ENCODE results near the gene NBEAL2. TPM values are rescaled to one million over a fixed set of nuclear protein-coding genes. Genes with fewer than 3 reads are reported as not detected.
A peak's percentile ranks its signal among the peaks of the same experiment; 100 is the strongest.

The NBEAL2 gene
- total and polyA plus RNA-seq, 2 of the 8 experiments (the other 6 are each of a cell fraction or from before 2014, with no cell fraction given) = 27.3 to 46.9 TPM

DNA sequence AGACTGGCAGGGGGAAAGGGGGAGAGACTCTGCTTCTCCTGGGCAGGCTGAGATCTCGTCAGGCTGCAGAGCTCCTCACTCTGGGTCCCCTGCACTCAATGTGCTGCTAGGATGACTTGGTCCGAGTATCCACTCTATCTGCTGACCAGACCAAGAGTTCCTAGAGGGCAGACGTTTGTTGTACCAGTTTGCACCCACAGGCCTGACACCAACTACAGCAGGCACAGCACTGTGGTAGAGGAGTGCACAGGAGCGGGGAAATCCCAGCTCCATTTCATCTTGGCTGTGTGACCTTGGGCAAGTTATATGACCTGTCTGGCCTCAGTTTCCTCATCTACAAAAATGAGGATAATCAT lies 31.9 kb upstream of the NBEAL2 start:
- Histone ChIP-seq H3K23me2 (ENCODE audit: low read depth, low read length) (no peaks in the 10 kb centered on the region; the same call in 1 of the 2 replicates), H3K79me2 (ENCODE audit: control insufficient read depth in 1 of 2, insufficient read depth in 2 of 2, low read length in 2 of 2) (peaks cover 18 to 96% of the 10 kb centered on the region in 2 experiments), H3K36me3 (ENCODE audit: control insufficient read depth in 2 of 4, insufficient read depth in 4 of 4, low read length in 3 of 4) (no peaks in the 10 kb centered on the region; a peak in 1 of 8 replicates), H2BK120ac (replicated peaks; ENCODE audit: low read depth, low read length) (no peak overlapping the region), H3K14ac (ENCODE audit: insufficient read length) (no peak overlapping the region), H2BK15ac (ENCODE audit: low read length) (no peak overlapping the region), H2BK12ac (ENCODE audit: low read depth, low read length) (no peak overlapping the region), H3K27ac (ENCODE audit: low read depth, low read length) (no peak overlapping the region), H3K4me3 (ENCODE audit: extremely low read depth in 1 of 4, insufficient read depth in 2 of 4, low read depth in 3 of 4, low read length in 4 of 4) (no peak overlapping the region), H3K79me1 (ENCODE audit: low read depth, low read length) (peaks cover 46% of the 10 kb centered on the region), H3K4me2 (ENCODE audit: insufficient read depth in 1 of 2, low read depth in 2 of 2, low read length in 2 of 2) (no peak overlapping the region), H4K8ac (ENCODE audit: extremely low read depth, insufficient read depth, low read length) (peak overlapping the region; percentile 52; the same call in 1 of the 2 replicates), H3K18ac (ENCODE audit: extremely low read depth, low read length) (no peak overlapping the region), H3K4me1 (replicated peaks in 1 of 4; ENCODE audit: control insufficient read depth in 3 of 4, insufficient read depth in 4 of 4, low read length in 3 of 4) (peaks cover 5 to 17% (median 12%) of the 10 kb centered on the region in 4 experiments), H2AK5ac (ENCODE audit: low read depth, low read length) (no peak overlapping the region), H3K23ac (ENCODE audit: insufficient read length) (no peak overlapping the region), H3K9me3 (ENCODE audit: insufficient read depth in 2 of 2, low read depth in 1 of 2, low read length in 1 of 2) (no peaks in the 10 kb centered on the region), H2BK5ac (ENCODE audit: low read depth, low read length) (no peak overlapping the region), H3K9ac (replicated peaks in 1 of 4; ENCODE audit: extremely low read depth in 1 of 4, low read depth in 3 of 4, low read length in 3 of 4) (no peak overlapping the region), H2AFZ (ENCODE audit: low read length) (no peak overlapping the region), H4K20me1 (replicated peaks in 1 of 2; ENCODE audit: control insufficient read depth in 1 of 2, insufficient read depth in 2 of 2, low read length in 2 of 2) (peaks cover 58 to 59% of the 10 kb centered on the region in 2 experiments), H4K5ac (ENCODE audit: insufficient read length, low read depth, low read length) (no peak overlapping the region), H3K4ac (replicated peaks; ENCODE audit: insufficient read length, low read depth, low read length) (no peak overlapping the region), H4K91ac (replicated peaks; ENCODE audit: insufficient read length, low read length) (no peak overlapping the region), H3K56ac (replicated peaks; ENCODE audit: insufficient read length, low read depth, low read length) (no peak overlapping the region), H3K27me3 (replicated peaks in 1 of 4; ENCODE audit: control insufficient read depth in 3 of 4, extremely low read depth in 1 of 4, insufficient read depth in 3 of 4, low read length in 3 of 4) (no peaks in the 10 kb centered on the region), H2BK20ac (ENCODE audit: low read length) (no peak overlapping the region)
- ChIA-PET CTCF (ENCODE audit: partially characterized antibody) (interaction anchor here (0.8 to 2.7 kb wide), 6 partner anchors 11 to 246 kb away, joined by 3 to 7 read pairs (median 4); no protein-coding TSS in a partner anchor), POLR2A (ENCODE audit: partially characterized antibody) (interaction anchor here (1.1 to 2.3 kb wide), 3 partner anchors 10 to 32 kb away, joined by 3 to 6 read pairs (median 3); partner anchors contain the start of genes CCDC12 and NBEAL2)
- FAIRE-seq (no peak), DNase-seq (ENCODE audit: low read depth in 1 of 2, low spot score in 2 of 2) (no peak)
- 91% methylated on average over 4 of the region's 4 CpGs; no CpG with 5 or more reads in 1 of the 2 experiments for WGBS, 2 experiments (ENCODE audit: extremely low coverage in 1 of 2, insufficient coverage in 1 of 2, insufficient read length in 1 of 2, insufficient replicate concordance in 2 of 2, low coverage in 1 of 2, low lambda C conversion rate in 2 of 2, missing lambda C conversion rate in 1 of 2)
- TF ChIP-seq USF2 (IDR thresholded peaks at IDR 0.05; ENCODE audit: low read length) (no peak), BACH1 (IDR thresholded peaks at IDR 0.05; ENCODE audit: low read length) (no peak), MAFK (IDR thresholded peaks at IDR 0.05; ENCODE audit: low read depth, low read length) (no peak), ZNF274 (IDR thresholded peaks at IDR 0.05; ENCODE audit: borderline replicate concordance, extremely low read depth, low read length) (no peak), CBX5 (IDR thresholded peaks at IDR 0.05; ENCODE audit: low read depth, low read length) (no peak), NANOG (IDR thresholded peaks at IDR 0.05; ENCODE audit: insufficient read depth, low read depth, low read length, poor library complexity, severe bottlenecking) (no peak), KDM4A (IDR thresholded peaks at IDR 0.05; ENCODE audit: low read depth, low read length, severe bottlenecking) (no peak), PHF8 (conservative IDR thresholded peaks at IDR 0.05; ENCODE audit: low read depth, low read length) (no peak), SUZ12 (IDR thresholded peaks at IDR 0.05; ENCODE audit: low read length) (no peak), TEAD4 (IDR thresholded peaks at IDR 0.05; ENCODE audit: low read depth, low read length) (no peak)
- TF ChIP-seq, protein P1, sequence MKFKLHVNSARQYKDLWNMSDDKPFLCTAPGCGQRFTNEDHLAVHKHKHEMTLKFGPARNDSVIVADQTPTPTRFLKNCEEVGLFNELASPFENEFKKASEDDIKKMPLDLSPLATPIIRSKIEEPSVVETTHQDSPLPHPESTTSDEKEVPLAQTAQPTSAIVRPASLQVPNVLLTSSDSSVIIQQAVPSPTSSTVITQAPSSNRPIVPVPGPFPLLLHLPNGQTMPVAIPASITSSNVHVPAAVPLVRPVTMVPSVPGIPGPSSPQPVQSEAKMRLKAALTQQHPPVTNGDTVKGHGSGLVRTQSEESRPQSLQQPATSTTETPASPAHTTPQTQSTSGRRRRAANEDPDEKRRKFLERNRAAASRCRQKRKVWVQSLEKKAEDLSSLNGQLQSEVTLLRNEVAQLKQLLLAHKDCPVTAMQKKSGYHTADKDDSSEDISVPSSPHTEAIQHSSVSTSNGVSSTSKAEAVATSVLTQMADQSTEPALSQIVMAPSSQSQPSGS (IDR thresholded peaks at IDR 0.05; ENCODE audit: low read length) = no peak
